K562 (cell line): ENCODE measurements around the gene GPR180. TPM values are rescaled to one million over a fixed set of nuclear protein-coding genes. Genes with fewer than 3 reads are reported as not detected.

ENCODE experiments used
- ATF7 ChIP-seq: fragments of 450-650 bp; IDR thresholded peaks from 2 replicates; pipeline ENCODE4 v1.7.1; 2014; ENCODE audit warnings: mild to moderate bottlenecking, moderate library complexity
- BHLHE40 ChIP-seq: IDR thresholded peaks from 2 replicates; pipeline ENCODE4 v1.6.1; 2011; ENCODE audit warnings: low read length, improper control_type of control experiment
- HDAC1 ChIP-seq, 2 experiments: fragments of 450-650 bp; IDR thresholded peaks; 2 replicates each; pipeline ENCODE4 v1.6.1; 2016 to 2017; ENCODE audit warnings: inconsistent platforms in 1 of 2, mild to moderate bottlenecking in 1 of 2, moderate library complexity in 1 of 2
- NRF1 ChIP-seq, 2 experiments: fragments of 450-650 bp; IDR thresholded peaks in 1 of 2; conservative IDR thresholded peaks in 1 of 2; 2 replicates each; pipeline ENCODE4 v1.6.1; 2014; ENCODE audit warnings: mild to moderate bottlenecking in 2 of 2
- PML ChIP-seq: IDR thresholded peaks from 2 replicates; pipeline ENCODE4 v1.6.1; 2012; ENCODE audit warnings: low read length, inconsistent platforms
- POLR2B ChIP-seq: fragments of 450-650 bp; IDR thresholded peaks from 2 replicates; pipeline ENCODE4 v1.6.1; 2018; ENCODE audit warnings: low read depth; ENCODE audit not compliant: partially characterized antibody
- RAD21 ChIP-seq, 2 experiments: fragments of 250-450 bp in 1 of 2; fragments of 450-650 bp in 1 of 2; sonication (Bioruptor Pico) in 1 of 2; formaldehyde crosslinking in 1 of 2; IDR thresholded peaks in 1 of 2; conservative IDR thresholded peaks in 1 of 2; 2 replicates each; pipeline versions ENCODE4 v1.4.0 to v1.8.0; 2020 to 2022; ENCODE audit warnings: mild to moderate bottlenecking in 2 of 2, moderate library complexity in 1 of 2
- SPI1 ChIP-seq: IDR thresholded peaks from 2 replicates; pipeline ENCODE4 v1.6.1; 2011; ENCODE audit warnings: low read depth, low read length, control low read depth, borderline replicate concordance
- SUPT5H ChIP-seq: fragments of 450-650 bp; IDR thresholded peaks from 2 replicates; pipeline ENCODE4 v1.6.1; 2016
- TAF1 ChIP-seq: IDR thresholded peaks from 2 replicates; pipeline ENCODE4 v1.6.1; 2011; ENCODE audit warnings: mild to moderate bottlenecking, low read length, moderate library complexity; ENCODE audit not compliant: insufficient read depth, control insufficient read depth, severe bottlenecking; ENCODE audit errors: extremely low read depth
- YY1 ChIP-seq, 3 experiments: IDR thresholded peaks; 2 replicates each; pipeline ENCODE4 v1.6.1; 2011; ENCODE audit warnings: low read length in 2 of 3, mild to moderate bottlenecking in 2 of 3, moderate library complexity in 2 of 3, borderline replicate concordance in 1 of 3, control low read depth in 1 of 3, low read depth in 1 of 3; ENCODE audit not compliant: insufficient read depth in 3 of 3, insufficient replicate concordance in 2 of 3, control insufficient read depth in 1 of 3, insufficient read length in 1 of 3; ENCODE audit errors: extremely low read depth in 1 of 3
- polyA plus RNA-seq, 8 experiments: library from polyadenylated mRNA; depleted of rRNA in 4 of 8; stranded (reverse) in 5 of 8; unstranded in 3 of 8; fragments of >200 nt; fragmentation: Nextera tagmentation in 2 of 8; fragmentation: Illumina TruSeq in 1 of 8; extraction: Ambion mirVana in 2 of 8; extraction: Trizol in 1 of 8; gene quantifications; 2 replicates each; pipeline versions ENCODE4 v1.2.1 to v1.2.3, GENCODE V29; 2011 to 2014; ENCODE audit warnings: inconsistent platforms in 1 of 8, missing spikeins in 1 of 8
- total RNA-seq, 7 experiments: library from RNA; depleted of rRNA in 6 of 7; stranded (reverse); fragments of >200 nt in 6 of 7; fragmentation: Illumina TruSeq in 2 of 7; extraction: Trizol in 2 of 7; gene quantifications; 2 replicates each; pipeline versions ENCODE4 v1.2.1 to v1.2.3, GENCODE V29; 2011 to 2021; ENCODE audit warnings: low replicate concordance in 1 of 7
- TF ChIP-seq, protein P1 (sequence below): fragments of 450-650 bp; IDR thresholded peaks from 2 replicates; pipeline ENCODE4 v1.6.1; 2016; ENCODE audit warnings: borderline replicate concordance
- TF ChIP-seq, protein P2 (sequence below): sonication (generic); formaldehyde crosslinking; IDR thresholded peaks from 2 replicates; pipeline ENCODE4 v1.8.0; 2022; ENCODE audit warnings: mild to moderate bottlenecking, missing genetic modification reagents
- TF ChIP-seq, protein P3 (sequence below): IDR thresholded peaks from 3 replicates; pipeline ENCODE4 v1.6.1; 2011; ENCODE audit warnings: borderline replicate concordance, mild to moderate bottlenecking, moderate library complexity; ENCODE audit not compliant: insufficient read length; ENCODE audit errors: extremely low read depth
- TF ChIP-seq, protein P4 (sequence below), 3 experiments: fragments of 200-800 bp in 1 of 3; fragments of 250-450 bp in 1 of 3; fragments of 450-650 bp in 1 of 3; sonication (Bioruptor Pico) in 1 of 3; sonication (Bioruptor generic) in 1 of 3; formaldehyde crosslinking in 1 of 3; IDR thresholded peaks; 2 replicates each; pipeline versions ENCODE4 v1.6.1 to v1.8.0; 2016 to 2022; ENCODE audit warnings: mild to moderate bottlenecking in 2 of 3, missing genetic modification characterization in 2 of 3, missing compliant biosample characterization in 1 of 3, moderate library complexity in 1 of 3

GPR180 gene
- total and polyA plus RNA-seq, 9 of the 15 experiments (the other 6 are each of a cell fraction or from before 2014, with no cell fraction given), result 0.77 to 4.1 (median 1.8) TPM

DNA sequence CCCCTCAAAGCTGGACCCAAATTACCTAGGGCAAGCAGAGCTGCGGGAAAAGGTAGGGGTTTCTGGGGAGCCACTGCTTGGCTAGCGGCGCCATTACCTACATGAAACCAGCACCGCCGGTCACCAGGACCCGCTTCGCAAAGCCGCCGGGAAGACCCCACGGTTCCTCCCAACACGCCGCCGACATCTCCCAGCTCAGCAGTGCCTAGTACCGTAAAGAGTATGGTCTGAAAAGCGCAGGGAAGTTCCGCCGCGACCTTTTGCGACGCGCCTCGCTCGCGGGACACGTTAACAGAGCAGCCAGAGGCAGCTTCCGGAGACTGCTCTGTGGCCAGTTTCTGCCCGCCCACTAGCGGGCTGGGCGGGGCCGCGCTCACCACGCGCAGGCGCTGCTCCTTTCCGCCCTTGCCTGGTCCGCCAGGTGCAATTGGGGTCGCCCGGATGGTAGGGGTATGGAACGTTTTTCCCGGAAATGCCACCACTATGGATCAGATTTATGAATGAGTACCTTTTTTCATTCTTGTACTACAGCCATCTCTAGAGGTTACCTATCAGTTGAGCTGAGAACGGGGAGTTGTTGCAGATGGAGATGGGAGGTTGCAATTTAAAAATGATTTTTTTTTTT is 5.6 kb upstream of the GPR180 start, which contains the start of gene TGDS (continued):
- TF ChIP-seq, protein P1, sequence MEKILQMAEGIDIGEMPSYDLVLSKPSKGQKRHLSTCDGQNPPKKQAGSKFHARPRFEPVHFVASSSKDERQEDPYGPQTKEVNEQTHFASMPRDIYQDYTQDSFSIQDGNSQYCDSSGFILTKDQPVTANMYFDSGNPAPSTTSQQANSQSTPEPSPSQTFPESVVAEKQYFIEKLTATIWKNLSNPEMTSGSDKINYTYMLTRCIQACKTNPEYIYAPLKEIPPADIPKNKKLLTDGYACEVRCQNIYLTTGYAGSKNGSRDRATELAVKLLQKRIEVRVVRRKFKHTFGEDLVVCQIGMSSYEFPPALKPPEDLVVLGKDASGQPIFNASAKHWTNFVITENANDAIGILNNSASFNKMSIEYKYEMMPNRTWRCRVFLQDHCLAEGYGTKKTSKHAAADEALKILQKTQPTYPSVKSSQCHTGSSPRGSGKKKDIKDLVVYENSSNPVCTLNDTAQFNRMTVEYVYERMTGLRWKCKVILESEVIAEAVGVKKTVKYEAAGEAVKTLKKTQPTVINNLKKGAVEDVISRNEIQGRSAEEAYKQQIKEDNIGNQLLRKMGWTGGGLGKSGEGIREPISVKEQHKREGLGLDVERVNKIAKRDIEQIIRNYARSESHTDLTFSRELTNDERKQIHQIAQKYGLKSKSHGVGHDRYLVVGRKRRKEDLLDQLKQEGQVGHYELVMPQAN, result peak; percentile 78; the same call in 1 of the 2 replicates
- TF ChIP-seq, protein P2, sequence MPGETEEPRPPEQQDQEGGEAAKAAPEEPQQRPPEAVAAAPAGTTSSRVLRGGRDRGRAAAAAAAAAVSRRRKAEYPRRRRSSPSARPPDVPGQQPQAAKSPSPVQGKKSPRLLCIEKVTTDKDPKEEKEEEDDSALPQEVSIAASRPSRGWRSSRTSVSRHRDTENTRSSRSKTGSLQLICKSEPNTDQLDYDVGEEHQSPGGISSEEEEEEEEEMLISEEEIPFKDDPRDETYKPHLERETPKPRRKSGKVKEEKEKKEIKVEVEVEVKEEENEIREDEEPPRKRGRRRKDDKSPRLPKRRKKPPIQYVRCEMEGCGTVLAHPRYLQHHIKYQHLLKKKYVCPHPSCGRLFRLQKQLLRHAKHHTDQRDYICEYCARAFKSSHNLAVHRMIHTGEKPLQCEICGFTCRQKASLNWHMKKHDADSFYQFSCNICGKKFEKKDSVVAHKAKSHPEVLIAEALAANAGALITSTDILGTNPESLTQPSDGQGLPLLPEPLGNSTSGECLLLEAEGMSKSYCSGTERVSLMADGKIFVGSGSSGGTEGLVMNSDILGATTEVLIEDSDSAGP (CRISPR knock-in tag), result no peak
- peak; percentile 86 for TF ChIP-seq PML
- peak in 1 of 2 experiments; percentile 21; a peak in 1 of 4 replicates for TF ChIP-seq HDAC1 (IDR thresholded peaks at IDR 0.05)
- TF ChIP-seq ATF7, result peak; percentile 43
- TF ChIP-seq NRF1 (conservative IDR thresholded peaks at IDR 0.05 in 1 of 2, IDR thresholded peaks at IDR 0.05 in 1 of 2), result peak; percentile 95 to 96
- TF ChIP-seq, protein P3, sequence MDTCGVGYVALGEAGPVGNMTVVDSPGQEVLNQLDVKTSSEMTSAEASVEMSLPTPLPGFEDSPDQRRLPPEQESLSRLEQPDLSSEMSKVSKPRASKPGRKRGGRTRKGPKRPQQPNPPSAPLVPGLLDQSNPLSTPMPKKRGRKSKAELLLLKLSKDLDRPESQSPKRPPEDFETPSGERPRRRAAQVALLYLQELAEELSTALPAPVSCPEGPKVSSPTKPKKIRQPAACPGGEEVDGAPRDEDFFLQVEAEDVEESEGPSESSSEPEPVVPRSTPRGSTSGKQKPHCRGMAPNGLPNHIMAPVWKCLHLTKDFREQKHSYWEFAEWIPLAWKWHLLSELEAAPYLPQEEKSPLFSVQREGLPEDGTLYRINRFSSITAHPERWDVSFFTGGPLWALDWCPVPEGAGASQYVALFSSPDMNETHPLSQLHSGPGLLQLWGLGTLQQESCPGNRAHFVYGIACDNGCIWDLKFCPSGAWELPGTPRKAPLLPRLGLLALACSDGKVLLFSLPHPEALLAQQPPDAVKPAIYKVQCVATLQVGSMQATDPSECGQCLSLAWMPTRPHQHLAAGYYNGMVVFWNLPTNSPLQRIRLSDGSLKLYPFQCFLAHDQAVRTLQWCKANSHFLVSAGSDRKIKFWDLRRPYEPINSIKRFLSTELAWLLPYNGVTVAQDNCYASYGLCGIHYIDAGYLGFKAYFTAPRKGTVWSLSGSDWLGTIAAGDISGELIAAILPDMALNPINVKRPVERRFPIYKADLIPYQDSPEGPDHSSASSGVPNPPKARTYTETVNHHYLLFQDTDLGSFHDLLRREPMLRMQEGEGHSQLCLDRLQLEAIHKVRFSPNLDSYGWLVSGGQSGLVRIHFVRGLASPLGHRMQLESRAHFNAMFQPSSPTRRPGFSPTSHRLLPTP, result no peak
- TF ChIP-seq SPI1, result peak; percentile 57
- TF ChIP-seq BHLHE40, result no peak
- no peak for TF ChIP-seq RAD21 (CRISPR knock-in tag; conservative IDR thresholded peaks at IDR 0.05 in 1 of 2, IDR thresholded peaks at IDR 0.05 in 1 of 2)
- peak; percentile 93 for TF ChIP-seq SUPT5H
- TF ChIP-seq YY1 (IDR thresholded peaks at IDR 0.05; ENCODE audit: borderline replicate concordance in 1 of 3, control insufficient read depth in 1 of 3, extremely low read depth in 1 of 3, insufficient read depth in 3 of 3, insufficient read length in 1 of 3, insufficient replicate concordance in 2 of 3, low read depth in 1 of 3, low read length in 2 of 3), result peak in 2 of 3 experiments; percentile 24 to 64
- peak; percentile 85 for TF ChIP-seq POLR2B
- TF ChIP-seq TAF1, result peak; percentile 94
- TF ChIP-seq, protein P4, sequence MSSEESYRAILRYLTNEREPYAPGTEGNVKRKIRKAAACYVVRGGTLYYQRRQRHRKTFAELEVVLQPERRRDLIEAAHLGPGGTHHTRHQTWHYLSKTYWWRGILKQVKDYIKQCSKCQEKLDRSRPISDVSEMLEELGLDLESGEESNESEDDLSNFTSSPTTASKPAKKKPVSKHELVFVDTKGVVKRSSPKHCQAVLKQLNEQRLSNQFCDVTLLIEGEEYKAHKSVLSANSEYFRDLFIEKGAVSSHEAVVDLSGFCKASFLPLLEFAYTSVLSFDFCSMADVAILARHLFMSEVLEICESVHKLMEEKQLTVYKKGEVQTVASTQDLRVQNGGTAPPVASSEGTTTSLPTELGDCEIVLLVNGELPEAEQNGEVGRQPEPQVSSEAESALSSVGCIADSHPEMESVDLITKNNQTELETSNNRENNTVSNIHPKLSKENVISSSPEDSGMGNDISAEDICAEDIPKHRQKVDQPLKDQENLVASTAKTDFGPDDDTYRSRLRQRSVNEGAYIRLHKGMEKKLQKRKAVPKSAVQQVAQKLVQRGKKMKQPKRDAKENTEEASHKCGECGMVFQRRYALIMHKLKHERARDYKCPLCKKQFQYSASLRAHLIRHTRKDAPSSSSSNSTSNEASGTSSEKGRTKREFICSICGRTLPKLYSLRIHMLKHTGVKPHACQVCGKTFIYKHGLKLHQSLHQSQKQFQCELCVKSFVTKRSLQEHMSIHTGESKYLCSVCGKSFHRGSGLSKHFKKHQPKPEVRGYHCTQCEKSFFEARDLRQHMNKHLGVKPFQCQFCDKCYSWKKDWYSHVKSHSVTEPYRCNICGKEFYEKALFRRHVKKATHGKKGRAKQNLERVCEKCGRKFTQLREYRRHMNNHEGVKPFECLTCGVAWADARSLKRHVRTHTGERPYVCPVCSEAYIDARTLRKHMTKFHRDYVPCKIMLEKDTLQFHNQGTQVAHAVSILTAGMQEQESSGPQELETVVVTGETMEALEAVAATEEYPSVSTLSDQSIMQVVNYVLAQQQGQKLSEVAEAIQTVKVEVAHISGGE (CRISPR knock-in tag; IDR thresholded peaks at IDR 0.05), result peak in 1 of 3 experiments; percentile 69; a peak in 2 of 6 replicates
